Activated T-helper 2 cell treated with anti-CD3 and anti-CD28 coated beads, Interferon-gamma antibody, Interleukin-2, Interleukin-4, amounts not matched to agents 10 μg/mL and 5 μg/mL and 100 μg/mL, durations not matched to agents 14 hours and 24 hours and 36 hours (primary cell): ENCODE data around the gene COPS7A. TPM values are rescaled to one million over a fixed set of nuclear protein-coding genes. Genes with fewer than 3 reads are reported as not detected.
A peak's percentile ranks its signal among the peaks of the same experiment; 100 is the strongest.

Experiments
- DNase-seq: peaks from one replicate; pipeline ENCODE4 v3.0.0; 2021; ENCODE audit warnings: low spot score
- H3K27ac Mint-ChIP-seq: one replicate; pipeline ENCODE4 v1.8.0; 2021; ENCODE audit warnings: mixed read lengths
- H3K27me3 Mint-ChIP-seq: one replicate; pipeline ENCODE4 v1.8.0; 2021; ENCODE audit warnings: low read depth, mixed read lengths
- H3K36me3 Mint-ChIP-seq: one replicate; pipeline ENCODE4 v1.8.0; 2021; ENCODE audit warnings: low read depth, mixed read lengths
- H3K4me1 Mint-ChIP-seq: one replicate; pipeline ENCODE4 v1.8.0; 2021; ENCODE audit warnings: low read depth, mixed read lengths
- H3K4me3 Mint-ChIP-seq: one replicate; pipeline ENCODE4 v1.8.0; 2021; ENCODE audit warnings: low read depth, mild to moderate bottlenecking, moderate library complexity, mixed read lengths
- H3K9me3 Mint-ChIP-seq: one replicate; pipeline ENCODE4 v1.8.0; 2021; ENCODE audit warnings: mixed read lengths
- intact Hi-C: fragments of 100-400 bp; cut with micrococcal nuclease; formaldehyde crosslinking; loops from one replicate; pipeline ENCODE4 v1.15.1; 2023
- total RNA-seq: library from RNA; stranded (reverse); gene quantifications from 2 replicates; pipeline ENCODE4 v1.2.3, GENCODE V29; 2022

The COPS7A gene
- total RNA-seq, 1 donor from 2014 or later: 33.0 TPM

- DNase-seq: no peak
- no peaks in the 10 kb centered on the region for H3K36me3 Mint-ChIP-seq
- intact Hi-C loops: no loop called here
- no peaks in the 10 kb centered on the region for H3K9me3 Mint-ChIP-seq
- peaks cover 21% of the 10 kb centered on the region for H3K4me1 Mint-ChIP-seq
- H3K4me3 Mint-ChIP-seq: no peak overlapping the region
- peaks cover 6% of the 10 kb centered on the region for H3K27me3 Mint-ChIP-seq
- no peak overlapping the region for H3K27ac Mint-ChIP-seq
These were observed 35.9 kb downstream of the COPS7A start for GRCh38 chr12:6759741-6760140.

DNA sequence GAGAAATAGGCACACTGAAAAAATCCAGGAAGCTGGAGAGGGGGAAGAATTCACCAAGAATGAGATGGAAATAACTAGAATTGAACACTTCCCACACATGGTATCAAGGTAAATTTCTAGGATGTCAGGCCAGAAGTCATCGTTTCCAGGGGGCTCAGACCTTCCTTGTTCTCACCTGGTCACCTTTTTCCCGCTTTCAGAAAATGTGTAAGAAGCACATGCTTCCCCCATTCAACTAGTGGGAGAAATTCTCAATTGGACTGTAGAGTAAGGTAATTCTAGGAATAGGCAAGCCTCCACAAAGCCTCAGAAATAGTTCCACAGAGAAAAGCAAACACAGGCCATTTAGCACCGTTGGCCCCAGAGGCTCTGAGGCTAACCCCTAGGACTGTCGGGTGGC is 39.5 kb downstream of the COPS7A start:
- H3K36me3 Mint-ChIP-seq: peaks cover 7% of the 10 kb centered on the region
- no peak overlapping the region for H3K27ac Mint-ChIP-seq
- H3K27me3 Mint-ChIP-seq: peaks cover 11% of the 10 kb centered on the region
- H3K4me1 Mint-ChIP-seq: peaks cover 32% of the 10 kb centered on the region
- no peak for DNase-seq
- intact Hi-C loops: no loop called here
- H3K9me3 Mint-ChIP-seq: no peaks in the 10 kb centered on the region
- no peak overlapping the region for H3K4me3 Mint-ChIP-seq

- H3K27ac Mint-ChIP-seq: peak overlapping the region; percentile 30
- H3K4me1 Mint-ChIP-seq: peaks cover 34% of the 10 kb centered on the region
- H3K4me3 Mint-ChIP-seq: peak overlapping the region; percentile 67
- H3K36me3 Mint-ChIP-seq: peaks cover 16% of the 10 kb centered on the region
- peak; percentile 67 for DNase-seq
- intact Hi-C loops: loop anchor here (1.0 to 2.0 kb wide), 2 partner anchors 8 to 15 kb away; partner anchors contain the start of gene LAG3
- H3K27me3 Mint-ChIP-seq: peaks cover 11% of the 10 kb centered on the region
- H3K9me3 Mint-ChIP-seq: no peaks in the 10 kb centered on the region
These were observed 40.4 kb downstream of the COPS7A start for GRCh38 chr12:6764011-6764828.

GRCh38 chr12:6765048-6765633 is 41.3 kb downstream of the COPS7A start:
- no peak for DNase-seq
- H3K4me1 Mint-ChIP-seq: peaks cover 38% of the 10 kb centered on the region
- intact Hi-C loops: loop anchor here (2.0 to 5.0 kb wide), 2 partner anchors 14 to 62 kb away; partner anchors contain the start of gene P3H3
- peak overlapping the region; percentile 79 for H3K4me3 Mint-ChIP-seq
- peaks cover 25% of the 10 kb centered on the region for H3K36me3 Mint-ChIP-seq
- H3K9me3 Mint-ChIP-seq: no peaks in the 10 kb centered on the region
- peak overlapping the region; percentile 52 for H3K27ac Mint-ChIP-seq
- peaks cover 11% of the 10 kb centered on the region for H3K27me3 Mint-ChIP-seq

GRCh38 chr12:6765634-6766581 is 42.1 kb downstream of the COPS7A start, which contains the start of gene PTMS:
PTMS (plus strand) TSS chr12:6766363; CDS start chr12:6766706, 343 bp downstream.
- DNase-seq: peak; percentile 28
- Mint-ChIP-seq H3K36me3 (peaks cover 31% of the 10 kb centered on the region), H3K9me3 (no peaks in the 10 kb centered on the region), H3K27ac (peak within 1 kb of the TSS; percentile 78), H3K4me1 (peaks cover 41% of the 10 kb centered on the region), H3K27me3 (peaks cover 11% of the 10 kb centered on the region), H3K4me3 (peak within 1 kb of the TSS; percentile 86)
- intact Hi-C loops: loop anchor here (2.0 to 5.0 kb wide), 2 partner anchors 13 to 61 kb away; partner anchors contain the start of gene P3H3

DNA sequence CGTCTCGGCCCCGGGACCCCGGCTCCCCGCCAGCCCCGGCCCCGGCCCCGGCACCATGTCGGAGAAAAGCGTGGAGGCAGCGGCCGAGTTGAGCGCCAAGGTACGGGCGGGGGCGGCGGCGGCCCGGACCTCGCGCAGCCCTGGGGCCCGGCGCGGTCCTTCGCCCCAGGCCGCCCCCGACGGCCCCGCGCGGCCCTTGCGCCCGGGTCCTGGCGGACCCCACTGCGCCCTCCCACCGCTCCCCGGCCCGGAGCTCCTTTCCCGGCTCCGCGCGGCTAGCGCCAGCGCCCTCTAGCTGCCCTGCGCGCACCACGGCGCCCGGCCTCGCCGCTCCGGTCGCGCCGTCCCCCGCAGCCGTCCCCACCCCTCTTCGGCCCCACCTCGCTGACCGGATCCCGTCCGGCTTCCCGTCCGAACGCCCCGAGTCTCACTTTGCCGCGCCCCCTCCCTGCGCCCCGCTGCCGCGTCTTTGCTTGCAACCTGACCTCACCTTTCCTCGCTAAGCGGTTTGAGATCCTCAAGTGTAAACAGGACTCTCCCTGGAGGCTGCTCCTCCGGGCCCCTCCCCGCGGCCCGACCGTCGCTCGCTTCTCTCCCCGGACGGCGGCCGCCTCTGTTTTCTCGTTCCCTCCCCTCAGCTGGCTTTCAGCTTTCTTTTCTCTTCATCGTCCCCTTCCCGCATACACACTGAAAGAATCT is 43.0 kb downstream of the COPS7A start:
- H3K4me1 Mint-ChIP-seq: peaks cover 49% of the 10 kb centered on the region
- peak overlapping the region; percentile 78 for H3K27ac Mint-ChIP-seq
- intact Hi-C loops: loop anchor here (5.0 kb wide), 1 partner anchor 61 kb away; the partner anchor contains the start of gene P3H3
- no peaks in the 10 kb centered on the region for H3K9me3 Mint-ChIP-seq
- DNase-seq: peak; percentile 62
- peaks cover 11% of the 10 kb centered on the region for H3K27me3 Mint-ChIP-seq
- H3K36me3 Mint-ChIP-seq: peaks cover 40% of the 10 kb centered on the region
- H3K4me3 Mint-ChIP-seq: peak overlapping the region; percentile 86

GRCh38 chr12:6767353-6768319 is 43.8 kb downstream of the COPS7A start:
- Mint-ChIP-seq H3K36me3 (peaks cover 43% of the 10 kb centered on the region), H3K27ac (peak overlapping the region; percentile 78), H3K4me1 (peaks cover 53% of the 10 kb centered on the region), H3K4me3 (peak overlapping the region; percentile 86), H3K9me3 (no peaks in the 10 kb centered on the region), H3K27me3 (peaks cover 11% of the 10 kb centered on the region)
- intact Hi-C loops: loop anchor here (5.0 kb wide), 1 partner anchor 60 kb away; the partner anchor contains the start of gene P3H3
- no peak for DNase-seq

GRCh38 chr12:6768437-6768914 is 44.6 kb downstream of the COPS7A start:
- peak overlapping the region; percentile 86 for H3K4me3 Mint-ChIP-seq
- peaks cover 47% of the 10 kb centered on the region for H3K36me3 Mint-ChIP-seq
- DNase-seq: no peak
- H3K4me1 Mint-ChIP-seq: peaks cover 55% of the 10 kb centered on the region
- H3K27ac Mint-ChIP-seq: no peak overlapping the region
- H3K27me3 Mint-ChIP-seq: peaks cover 9% of the 10 kb centered on the region
- intact Hi-C loops: loop anchor here (5.0 kb wide), 1 partner anchor 59 kb away; the partner anchor contains the start of gene P3H3
- no peaks in the 10 kb centered on the region for H3K9me3 Mint-ChIP-seq

- H3K36me3 Mint-ChIP-seq: peaks cover 48% of the 10 kb centered on the region
These were observed 45.1 kb downstream of the COPS7A start for GRCh38 chr12:6768990-6769389.

GRCh38 chr12:6769666-6770065 is 45.8 kb downstream of the COPS7A start:
- Mint-ChIP-seq H3K4me1 (peaks cover 53% of the 10 kb centered on the region), H3K27me3 (peaks cover 6% of the 10 kb centered on the region), H3K27ac (no peak overlapping the region), H3K36me3 (peaks cover 55% of the 10 kb centered on the region), H3K9me3 (no peaks in the 10 kb centered on the region), H3K4me3 (no peak overlapping the region)
- intact Hi-C loops: loop anchor here (5.0 kb wide), 2 partner anchors 47 to 58 kb away; partner anchors contain the start of genes COPS7A and P3H3
- no peak for DNase-seq

More at GRCh38 chr12:6768990-6769389, 45.1 kb downstream of the COPS7A start:
- no peak overlapping the region for H3K27ac Mint-ChIP-seq
- H3K4me3 Mint-ChIP-seq: peak overlapping the region; percentile 86
- H3K27me3 Mint-ChIP-seq: peaks cover 9% of the 10 kb centered on the region
- intact Hi-C loops: loop anchor here (5.0 kb wide), 1 partner anchor 58 kb away; the partner anchor contains the start of gene P3H3
- no peaks in the 10 kb centered on the region for H3K9me3 Mint-ChIP-seq
- peaks cover 54% of the 10 kb centered on the region for H3K4me1 Mint-ChIP-seq
- DNase-seq: no peak
